HUES48 (cell line): ENCODE data around the gene MAPK7.

Source experiments
- H3K27ac ChIP-seq: one replicate; pipeline ENCODE4 v1.7.0; 2013; ENCODE audit warnings: low read depth, low read length, inconsistent platforms
- H3K27me3 ChIP-seq: 2 replicates; pipeline ENCODE4 v1.6.1; 2013; ENCODE audit warnings: mild to moderate bottlenecking, low read length; ENCODE audit not compliant: control insufficient read depth, insufficient read depth
- H3K36me3 ChIP-seq: 2 replicates; pipeline ENCODE4 v1.6.1; 2013; ENCODE audit warnings: low read length; ENCODE audit not compliant: control insufficient read depth, insufficient read depth
- H3K4me1 ChIP-seq: 2 replicates; pipeline ENCODE4 v1.6.1; 2013; ENCODE audit warnings: mild to moderate bottlenecking, low read length; ENCODE audit not compliant: control insufficient read depth, insufficient read depth
- H3K4me3 ChIP-seq: 2 replicates; pipeline ENCODE4 v1.5.1; 2013; ENCODE audit warnings: mild to moderate bottlenecking, low read depth, low read length
- H3K9ac ChIP-seq: 2 replicates; pipeline ENCODE4 v1.6.1; 2013; ENCODE audit warnings: mild to moderate bottlenecking, low read depth, low read length, moderate library complexity
- H3K9me3 ChIP-seq: 2 replicates; pipeline ENCODE4 v1.6.1; 2013; ENCODE audit warnings: low read length; ENCODE audit not compliant: control insufficient read depth, insufficient read depth

The MAPK7 gene

GRCh38 chr17:19354748-19355147, 23.6 kb upstream of the MAPK7 start:
- Histone ChIP-seq H3K27me3 (no peaks in the 10 kb centered on the region), H3K9ac (no peak overlapping the region), H3K9me3 (no peaks in the 10 kb centered on the region), H3K4me3 (no peak overlapping the region), H3K36me3 (peaks cover 28% of the 10 kb centered on the region; the same call in 1 of the 2 replicates), H3K4me1 (no peaks in the 10 kb centered on the region), H3K27ac (no peak overlapping the region)

GRCh38 chr17:19357351-19357750, 20.9 kb upstream of the MAPK7 start:
- Histone ChIP-seq H3K4me1 (peaks cover 4% of the 10 kb centered on the region), H3K9me3 (no peaks in the 10 kb centered on the region), H3K4me3 (no peak overlapping the region), H3K27me3 (no peaks in the 10 kb centered on the region), H3K9ac (no peak overlapping the region), H3K36me3 (peaks cover 28% of the 10 kb centered on the region; the same call in 1 of the 2 replicates), H3K27ac (no peak overlapping the region)

GRCh38 chr17:19357761-19358160, 20.5 kb upstream of the MAPK7 start:
- Histone ChIP-seq H3K9ac (no peak overlapping the region), H3K9me3 (no peaks in the 10 kb centered on the region), H3K4me3 (no peak overlapping the region), H3K4me1 (peaks cover 4% of the 10 kb centered on the region), H3K36me3 (peaks cover 28% of the 10 kb centered on the region; the same call in 1 of the 2 replicates), H3K27ac (no peak overlapping the region), H3K27me3 (no peaks in the 10 kb centered on the region)

- peaks cover 28% of the 10 kb centered on the region; the same call in 1 of the 2 replicates for H3K36me3 ChIP-seq
- no peak overlapping the region for H3K4me3 ChIP-seq
- H3K9me3 ChIP-seq: no peaks in the 10 kb centered on the region
- peaks cover 4% of the 10 kb centered on the region for H3K4me1 ChIP-seq
- no peak overlapping the region for H3K27ac ChIP-seq
- H3K9ac ChIP-seq: no peak overlapping the region
- 0 out of 2 replicates have a peak, but pooled peaks cover 2% of the 10 kb centered on the region for H3K27me3 ChIP-seq
Observed at GRCh38 chr17:19359151-19359550, 19.1 kb upstream of the MAPK7 start.

- H3K27me3 ChIP-seq: 0 out of 2 replicates have a peak, but pooled peaks cover 2% of the 10 kb centered on the region
- no peak overlapping the region for H3K27ac ChIP-seq
- H3K4me3 ChIP-seq: no peak overlapping the region
- peaks cover 28% of the 10 kb centered on the region; the same call in 1 of the 2 replicates for H3K36me3 ChIP-seq
- H3K9ac ChIP-seq: no peak overlapping the region
- H3K4me1 ChIP-seq: peaks cover 4% of the 10 kb centered on the region
- H3K9me3 ChIP-seq: no peaks in the 10 kb centered on the region
Observed at GRCh38 chr17:19359856-19360255, 18.4 kb upstream of the MAPK7 start.

GRCh38 chr17:19360772-19361171, 17.5 kb upstream of the MAPK7 start:
- H3K4me1 ChIP-seq: peaks cover 4% of the 10 kb centered on the region
- no peak overlapping the region for H3K4me3 ChIP-seq
- no peaks in the 10 kb centered on the region for H3K9me3 ChIP-seq
- H3K9ac ChIP-seq: no peak overlapping the region
- 0 out of 2 replicates have a peak, but pooled peaks cover 2% of the 10 kb centered on the region for H3K27me3 ChIP-seq
- H3K36me3 ChIP-seq: peaks cover 28% of the 10 kb centered on the region; the same call in 1 of the 2 replicates
- no peak overlapping the region for H3K27ac ChIP-seq

- H3K4me1 ChIP-seq: peaks cover 4% of the 10 kb centered on the region
- no peaks in the 10 kb centered on the region for H3K9me3 ChIP-seq
- H3K4me3 ChIP-seq: peak overlapping the region; percentile 85; the same call in 1 of the 2 replicates
- H3K27ac ChIP-seq: no peak overlapping the region
- 0 out of 2 replicates have a peak, but pooled peaks cover 2% of the 10 kb centered on the region for H3K27me3 ChIP-seq
- peaks cover 27% of the 10 kb centered on the region; the same call in 1 of the 2 replicates for H3K36me3 ChIP-seq
- H3K9ac ChIP-seq: no peak overlapping the region
Observed at GRCh38 chr17:19361326-19361725, 17.0 kb upstream of the MAPK7 start.

- 0 out of 2 replicates have a peak, but pooled peaks cover 2% of the 10 kb centered on the region for H3K27me3 ChIP-seq
- peaks cover 22% of the 10 kb centered on the region; the same call in 1 of the 2 replicates for H3K36me3 ChIP-seq
- no peaks in the 10 kb centered on the region for H3K9me3 ChIP-seq
- no peak overlapping the region for H3K27ac ChIP-seq
- H3K9ac ChIP-seq: peak overlapping the region; percentile 22; the same call in 1 of the 2 replicates
- peak overlapping the region; percentile 85 for H3K4me3 ChIP-seq
- H3K4me1 ChIP-seq: peaks cover 4% of the 10 kb centered on the region
Observed at GRCh38 chr17:19361944-19362276, 16.4 kb upstream of the MAPK7 start.

- Histone ChIP-seq H3K27ac (peak within 1 kb of the TSS; percentile 64), H3K9ac (peak within 1 kb of the TSS; percentile 46), H3K36me3 (peaks cover 16% of the 10 kb centered on the region; the same call in 1 of the 2 replicates)
Observed at GRCh38 chr17:19362277-19363113, 15.8 kb upstream of the MAPK7 start, which contains the start of gene B9D1. B9D1 (minus strand) TSS chr17:19362723; CDS start chr17:19362569, 154 bp downstream.

GRCh38 chr17:19363114-19363438, 15.2 kb upstream of the MAPK7 start:
- peaks cover 4% of the 10 kb centered on the region for H3K4me1 ChIP-seq
- H3K9ac ChIP-seq: no peak overlapping the region
- peak overlapping the region; percentile 85; the same call in 1 of the 2 replicates for H3K4me3 ChIP-seq
- peak overlapping the region; percentile 64 for H3K27ac ChIP-seq
- H3K27me3 ChIP-seq: 0 out of 2 replicates have a peak, but pooled peaks cover 2% of the 10 kb centered on the region
- H3K36me3 ChIP-seq: peaks cover 11% of the 10 kb centered on the region; the same call in 1 of the 2 replicates
- H3K9me3 ChIP-seq: no peaks in the 10 kb centered on the region

More at GRCh38 chr17:19362277-19363113, 15.8 kb upstream of the MAPK7 start, which contains the start of gene B9D1:
- Histone ChIP-seq H3K27me3 (0 out of 2 replicates have a peak, but pooled peaks cover 2% of the 10 kb centered on the region), H3K4me3 (peak within 1 kb of the TSS; percentile 85), H3K9me3 (no peaks in the 10 kb centered on the region), H3K4me1 (peaks cover 4% of the 10 kb centered on the region)
